Activated T-cell treated with anti-CD3 and anti-CD28 coated beads for 48 hours (primary cell): ENCODE data around the gene CCDC3.

Experiments used
- DNase-seq: peaks from one replicate; pipeline ENCODE4 v3.0.0-alpha.2; 2020; ENCODE audit warnings: low read depth

The CCDC3 gene

DNA sequence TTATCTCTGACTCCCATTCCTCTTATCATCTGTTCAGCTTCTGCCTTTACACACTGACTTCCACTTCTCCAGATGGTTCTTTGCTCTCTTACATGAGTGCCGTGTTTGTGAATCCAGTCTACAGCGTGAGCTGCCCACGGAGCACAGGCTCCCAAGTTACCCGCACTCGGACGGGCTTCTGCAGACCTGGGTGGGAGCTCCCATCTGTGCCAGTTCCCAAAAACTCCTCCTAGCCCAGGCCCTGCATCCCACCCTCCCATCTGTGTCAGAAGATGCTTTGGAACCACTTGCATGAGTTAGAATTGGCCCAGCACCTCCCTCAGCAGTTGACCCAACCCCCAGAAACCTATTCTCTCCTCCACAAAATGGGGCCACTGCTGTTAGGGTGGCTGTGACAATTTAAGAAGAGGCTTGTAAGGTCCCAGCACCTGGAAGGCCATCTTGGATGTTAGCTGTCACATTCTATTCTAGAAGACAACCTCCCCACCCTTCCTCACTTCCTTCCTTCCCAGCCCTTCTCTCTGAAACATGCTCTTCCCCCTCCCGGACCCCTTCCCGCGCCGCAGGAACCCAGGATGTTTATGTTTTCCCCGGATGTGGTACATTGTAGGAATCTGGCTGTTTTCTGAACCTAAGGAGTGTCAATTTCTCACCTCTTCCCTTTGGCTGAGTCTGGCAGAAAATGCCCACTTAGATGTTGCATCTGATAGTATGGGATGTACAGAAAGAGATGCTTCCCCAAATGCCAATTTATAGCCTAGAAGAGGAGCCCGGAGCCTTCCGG lies 79.2 kb downstream of the CCDC3 start:
- no peak for DNase-seq

- no peak for DNase-seq
Measured at GRCh38 chr10:12921163-12921562, 80.3 kb downstream of the CCDC3 start.

- DNase-seq = no peak
Measured at GRCh38 chr10:12919574-12919973, 81.9 kb downstream of the CCDC3 start.

GRCh38 chr10:12916587-12916986 lies 84.9 kb downstream of the CCDC3 start:
- no peak for DNase-seq

DNA sequence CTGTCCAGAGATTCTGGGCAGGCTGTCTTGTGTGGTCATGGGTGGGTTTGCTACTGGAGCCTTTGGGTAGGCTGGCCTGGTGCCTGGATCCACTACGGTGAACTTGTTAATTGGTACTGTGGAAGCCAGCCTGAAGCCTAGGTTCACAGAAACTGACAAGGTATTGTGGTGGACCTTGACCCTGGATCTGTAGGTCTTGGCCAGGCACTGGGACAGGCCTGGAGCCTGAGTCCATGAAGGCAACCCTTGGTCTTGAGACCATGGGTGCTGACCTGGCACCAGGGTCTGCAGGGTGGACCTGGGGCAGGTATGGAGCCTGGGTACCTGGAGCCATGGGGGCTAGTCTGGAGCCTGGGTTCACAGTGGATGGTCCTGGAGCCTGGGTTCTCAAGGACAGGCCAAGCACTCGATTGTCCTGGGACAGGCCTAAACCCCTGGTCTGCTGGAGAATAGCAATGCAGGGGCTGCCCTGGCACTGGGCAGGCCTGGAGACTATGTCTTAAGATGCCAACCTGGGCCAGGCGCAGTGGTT lies 85.8 kb downstream of the CCDC3 start:
- no peak for DNase-seq

- no peak for DNase-seq
Measured at GRCh38 chr10:12914111-12914510, 87.4 kb downstream of the CCDC3 start.

- no peak for DNase-seq
Measured at GRCh38 chr10:12911795-12912194, 89.7 kb downstream of the CCDC3 start.

DNA sequence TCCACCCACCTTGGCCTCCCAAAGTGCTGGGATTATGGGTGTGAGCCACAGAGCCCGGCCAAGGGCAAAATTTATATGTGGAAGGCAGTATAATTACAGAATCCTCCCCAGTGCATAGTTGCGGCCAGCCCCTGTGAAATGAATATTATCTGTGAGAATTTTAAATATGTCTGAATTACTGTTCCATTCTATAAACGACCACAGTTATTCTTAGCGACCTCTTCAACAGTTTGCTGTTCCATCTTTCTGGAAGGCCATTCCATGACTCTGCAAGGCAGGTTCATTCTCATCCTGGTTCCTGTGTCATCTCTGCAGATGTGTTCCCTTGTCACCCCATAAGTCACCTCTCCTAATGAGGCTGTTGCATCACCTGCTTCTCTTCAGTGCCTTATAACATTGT lies 90.7 kb downstream of the CCDC3 start:
- DNase-seq = no peak

DNA sequence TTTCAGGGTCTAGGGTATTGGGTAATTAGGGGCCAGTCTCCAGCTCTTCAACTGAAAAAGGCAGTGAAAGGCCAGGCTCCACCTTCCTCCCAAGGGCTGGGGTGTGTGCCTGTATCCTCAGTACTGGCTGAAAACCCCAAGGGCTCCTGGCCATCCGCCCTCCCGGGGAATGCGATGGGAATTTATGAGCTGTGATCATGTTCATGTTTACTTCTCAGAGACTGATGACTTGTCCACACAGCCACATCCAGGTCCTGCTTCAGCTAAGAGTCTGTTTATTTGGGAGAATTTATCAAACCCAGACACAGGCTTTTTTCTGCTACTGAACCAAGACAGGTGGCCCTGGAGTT lies 91.7 kb downstream of the CCDC3 start:
- no peak for DNase-seq

- DNase-seq = no peak
Measured at GRCh38 chr10:12909182-12909835, 92.2 kb downstream of the CCDC3 start.

- DNase-seq = no peak
Measured at GRCh38 chr10:12908773-12909172, 92.7 kb downstream of the CCDC3 start.

GRCh38 chr10:12907656-12908055 lies 93.9 kb downstream of the CCDC3 start:
- DNase-seq = no peak

DNA sequence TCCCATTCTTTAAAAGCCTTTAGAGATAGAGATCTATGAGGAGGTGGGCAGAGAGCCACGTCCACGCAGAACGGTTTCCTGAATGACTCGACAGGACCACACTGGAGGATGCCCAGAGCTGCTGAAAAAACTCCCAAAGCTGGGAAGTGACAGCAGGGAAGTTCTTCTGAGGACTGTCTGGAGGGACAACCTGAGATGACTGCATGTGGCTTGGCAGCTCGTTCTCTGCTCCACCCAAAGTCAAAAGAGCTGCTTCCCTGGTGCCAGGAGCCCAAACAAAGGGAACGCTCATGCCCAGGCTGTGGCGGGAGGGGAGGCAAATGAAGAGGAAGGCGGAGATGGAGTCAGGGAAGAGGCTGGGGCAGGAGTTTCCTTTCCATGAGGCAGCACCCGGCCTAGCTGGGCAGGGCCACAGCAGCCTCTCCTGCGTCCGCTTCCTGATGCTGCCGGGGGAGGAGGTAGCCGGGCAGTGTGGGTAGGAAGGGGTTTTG lies 95.4 kb downstream of the CCDC3 start:
- DNase-seq = no peak

DNA sequence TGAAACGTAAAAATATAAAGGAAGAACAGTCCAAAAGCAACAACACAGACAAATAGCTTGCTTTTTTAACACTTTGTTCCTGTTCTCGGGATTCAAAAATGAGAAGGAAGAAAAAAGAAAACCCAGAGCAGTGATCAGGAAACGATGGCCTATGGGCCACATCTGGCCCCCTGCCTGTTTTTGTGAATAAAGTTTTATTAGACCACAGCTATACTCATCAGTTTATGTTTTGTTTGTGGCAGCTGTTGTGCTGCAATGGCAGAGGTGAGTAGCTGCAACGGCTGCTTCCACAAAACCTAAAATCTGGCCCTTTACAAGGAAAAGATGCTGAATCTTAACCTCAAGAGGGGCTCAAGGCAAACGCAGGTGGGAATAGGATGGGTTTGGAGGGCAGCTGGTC lies 96.4 kb downstream of the CCDC3 start:
- DNase-seq = no peak

DNA sequence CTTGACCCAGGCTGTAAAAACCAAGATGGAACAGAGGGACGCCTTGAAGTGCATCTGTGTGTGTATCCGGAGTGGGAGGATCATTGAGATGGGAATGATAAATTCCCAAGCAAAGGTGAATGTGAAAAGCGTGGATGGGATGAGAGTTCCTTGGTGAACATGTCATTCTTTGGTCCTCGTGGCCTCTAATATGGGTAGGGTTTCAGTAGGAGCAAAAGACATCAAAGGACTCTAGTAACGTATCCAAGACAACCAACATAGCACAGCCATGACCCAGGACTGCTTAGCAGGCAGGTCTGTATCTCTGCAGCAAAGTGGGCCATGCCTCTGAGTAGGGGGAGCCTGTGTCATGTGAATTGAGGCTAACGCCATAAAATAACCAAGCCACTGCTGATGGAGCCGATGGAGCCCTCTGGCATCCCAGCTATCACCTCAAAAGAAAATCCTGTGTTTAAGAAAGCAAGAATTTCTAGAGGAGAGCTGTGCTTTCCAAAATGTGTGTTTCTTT lies 98.6 kb downstream of the CCDC3 start:
- no peak for DNase-seq

DNA sequence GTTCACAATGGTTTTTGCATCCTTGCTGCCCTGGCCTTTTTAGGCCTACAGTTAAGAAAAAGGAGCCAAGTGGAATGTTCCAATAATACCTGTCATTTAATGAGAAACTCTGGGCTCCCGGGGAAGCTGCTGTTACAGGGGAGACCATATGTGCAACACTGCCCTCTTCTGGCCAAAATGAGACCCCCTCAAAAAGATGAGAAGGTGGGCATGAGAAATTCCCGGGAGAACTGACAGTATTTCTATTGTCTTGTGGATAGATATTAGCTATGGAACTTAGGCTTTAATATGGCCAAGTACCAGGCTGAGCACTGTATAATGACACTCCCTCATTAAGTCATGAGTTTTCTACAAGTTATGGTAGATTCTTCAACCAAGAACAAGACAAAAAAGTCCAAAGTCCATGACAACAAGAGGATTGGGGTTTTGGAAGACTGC lies 99.4 kb downstream of the CCDC3 start:
- DNase-seq = peak; percentile 23

GRCh38 chr10:12899546-12899945 lies 102.0 kb downstream of the CCDC3 start:
- no peak for DNase-seq

DNA sequence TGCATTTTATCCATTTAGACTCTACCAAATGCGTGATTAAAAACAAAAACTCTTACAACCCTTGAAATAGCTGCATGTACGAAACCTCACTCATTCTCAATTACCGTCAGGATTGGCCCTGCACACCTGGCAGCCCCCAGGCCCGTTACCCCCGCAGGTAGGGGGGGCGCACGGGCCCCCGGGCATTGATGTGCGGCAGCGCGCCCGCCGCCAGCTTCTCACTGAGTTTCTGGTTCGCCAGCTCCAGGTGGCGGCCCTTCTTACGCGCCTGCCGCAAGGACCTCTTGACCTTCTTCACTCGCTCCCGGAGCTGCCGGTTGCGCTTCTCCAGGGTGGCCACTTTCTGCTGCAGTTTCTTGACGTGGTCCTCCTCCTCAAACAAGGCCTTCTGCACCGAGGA lies 103.2 kb downstream of the CCDC3 start:
- no peak for DNase-seq

- DNase-seq = no peak
Measured at GRCh38 chr10:12897278-12897677, 104.2 kb downstream of the CCDC3 start.

GRCh38 chr10:12896251-12896650 lies 105.3 kb downstream of the CCDC3 start:
- DNase-seq = no peak

DNA sequence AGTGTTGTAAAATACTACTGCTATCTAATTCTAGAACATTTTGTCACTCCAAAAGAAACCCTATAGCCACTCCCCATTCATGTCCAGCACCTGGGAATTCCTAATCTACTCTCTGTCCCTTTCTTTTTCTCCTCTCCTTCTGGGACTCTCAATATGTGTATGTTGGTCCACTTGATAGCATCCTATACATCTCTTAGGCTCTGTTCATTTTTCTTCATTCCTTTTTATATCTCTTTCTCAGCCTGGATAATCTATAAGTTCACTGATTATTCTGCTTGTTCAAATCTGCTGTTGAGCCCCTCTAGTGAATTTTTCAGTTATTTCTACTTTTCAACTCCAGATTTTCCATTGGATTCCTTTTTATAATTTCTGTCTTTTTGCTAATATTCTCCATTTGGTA lies 108.6 kb downstream of the CCDC3 start:
- DNase-seq = no peak

- no peak for DNase-seq
Measured at GRCh38 chr10:12890958-12891357, 110.6 kb downstream of the CCDC3 start.

DNA sequence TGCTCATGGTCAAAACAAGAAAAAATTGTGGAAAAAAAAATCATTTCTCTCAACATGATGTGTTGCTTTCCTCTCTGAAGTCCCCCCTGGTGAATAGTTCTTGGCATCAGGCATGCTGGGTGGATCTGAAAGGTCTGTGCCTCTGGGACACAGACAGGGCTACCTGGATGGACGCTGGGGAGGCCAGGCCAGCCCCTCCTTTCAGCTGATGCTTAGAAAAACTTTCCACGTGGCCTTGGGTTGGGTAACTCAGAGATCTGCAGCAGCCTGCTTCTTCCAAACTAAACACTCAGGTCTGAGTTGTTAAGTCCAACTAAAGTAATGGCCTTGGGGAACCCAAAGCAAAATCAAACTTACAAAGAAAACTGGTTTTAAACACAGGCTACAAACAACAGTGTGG lies 113.0 kb downstream of the CCDC3 start:
- DNase-seq = no peak
